Measurements from ENCODE around the gene AHSP. TPM values are rescaled to one million over a fixed set of nuclear protein-coding genes. Genes with fewer than 3 reads are reported as not detected.

AHSP gene
- total and polyA plus RNA-seq, 3 donors (not counting 1 experiment from before 2014, with no cell fraction given) = not detected

Other genes with a start within 250 kb of the AHSP start
- under 1 TPM in 1 of 2 donors, not detected in 1; 0.16 TPM for gene ITGAX, start 172.7 kb upstream of the AHSP start, total RNA-seq
- gene ITGAX, start 172.7 kb upstream of the AHSP start, polyA plus RNA-seq = 0.25 TPM
- not detected for gene ITGAD, start 134.6 kb upstream of the AHSP start, total RNA-seq
- gene ITGAD, start 134.6 kb upstream of the AHSP start, polyA plus RNA-seq = not detected
- gene COX6A2, start 99.5 kb upstream of the AHSP start, total RNA-seq = not detected
- not detected for gene COX6A2, start 99.5 kb upstream of the AHSP start, polyA plus RNA-seq
- gene ZNF843, start 85.1 kb upstream of the AHSP start, total RNA-seq = under 1 TPM; 0.09 to 0.17 TPM
- 0.06 TPM for gene ZNF843, start 85.1 kb upstream of the AHSP start, polyA plus RNA-seq
- gene ARMC5, start 68.4 kb upstream of the AHSP start, total RNA-seq = 10 to 100 TPM in 1 of 2 donors, 1 to 10 TPM in 1; 8.7 to 10.7 TPM
- gene ARMC5, start 68.4 kb upstream of the AHSP start, polyA plus RNA-seq = 6.4 TPM
- gene TGFB1I1, start 55.7 kb upstream of the AHSP start, total RNA-seq = 10 to 100 TPM; 45.4 to 50.7 TPM
- gene TGFB1I1, start 55.7 kb upstream of the AHSP start, polyA plus RNA-seq = 22.7 TPM
- gene SLC5A2, start 44.8 kb upstream of the AHSP start, total RNA-seq = under 1 TPM in 1 of 2 donors, not detected in 1; 0.66 TPM
- 0.17 TPM for gene SLC5A2, start 44.8 kb upstream of the AHSP start, polyA plus RNA-seq
- 10 to 100 TPM; 40.5 to 46.5 TPM for gene RUSF1, start 19.5 kb upstream of the AHSP start, total RNA-seq
- 16.2 TPM for gene RUSF1, start 19.5 kb upstream of the AHSP start, polyA plus RNA-seq